K562 (cell line): Measurements from ENCODE around the gene RBM5. TPM values are rescaled to one million over a fixed set of nuclear protein-coding genes. Genes with fewer than 3 reads are reported as not detected.

Experiments
- ATAC-seq: fragments of 200-7000 bp; cut with Tn5 transposase; 3 replicates; pipeline ENCODE4 v1.9.1; 2020; ENCODE audit warnings: moderate library complexity
- BruUV-seq: library from RNA; stranded (reverse); fragments of 400-500 nt; replicated peaks from 2 replicates; lab custom pipeline; 2021; lab: Mats Ljungman, UMichigan
- CTCF ChIA-PET: fragments of 300-600 bp; formaldehyde crosslinking; extraction: SDS; loops from one replicate; lab custom pipeline; 2021; ENCODE audit warnings: low intra/inter-chr PET ratio; lab: Yijun Ruan, JAX
- POLR2A ChIA-PET: fragments of 300-600, 350-650 bp; sonication (Branson Sonifier 250); formaldehyde crosslinking; extraction: SDS; loops from one replicate; lab custom pipeline; 2021; ENCODE audit warnings: antibody characterized with exemption, inconsistent platforms; lab: Yijun Ruan, JAX
- DNase-seq, 4 experiments: peaks; one replicate each; pipeline versions ENCODE4 v3.0.0 to v3.0.0-alpha.2; 2011 to 2018; ENCODE audit warnings: low spot score in 3 of 4, mixed read lengths in 3 of 4; ENCODE audit errors: extremely low read depth in 1 of 4
- FAIRE-seq: peaks from 2 replicates; lab custom pipeline; 2011; peaks lifted over from hg19 to GRCh38; lab: Jason Lieb, UNC
- H2AFZ ChIP-seq: 2 replicates; pipeline ENCODE4 v1.6.0; 2011; ENCODE audit warnings: low read depth, low read length, control low read depth, inconsistent platforms
- H3K27ac ChIP-seq: fragments of 200-600 bp; 3 replicates; pipeline ENCODE4 v1.8.0; 2011; ENCODE audit warnings: low read depth, mild to moderate bottlenecking, control low read depth, inconsistent platforms, low read length, moderate library complexity, mixed read lengths; ENCODE audit errors: extremely low read depth
- H3K27me3 ChIP-seq, 2 experiments: fragments of 300-600 bp in 1 of 2; 2 replicates in 1 of 2; 3 replicates in 1 of 2; pipeline versions ENCODE4 v1.6.0 to v1.8.0; 2011; ENCODE audit warnings: inconsistent platforms in 2 of 2, low read length in 2 of 2, mild to moderate bottlenecking in 1 of 2, mixed read lengths in 1 of 2, moderate library complexity in 1 of 2; ENCODE audit not compliant: control insufficient read depth in 2 of 2, insufficient read depth in 2 of 2
- H3K36me3 ChIP-seq: fragments of 300-600 bp; 3 replicates; pipeline ENCODE4 v1.8.0; 2011; ENCODE audit warnings: mild to moderate bottlenecking, low read length, inconsistent platforms; ENCODE audit not compliant: control insufficient read depth, insufficient read depth
- H3K4me1 ChIP-seq, 2 experiments: fragments of 200-600 bp in 1 of 2; replicated peaks in 1 of 2; 2 replicates in 1 of 2; 3 replicates in 1 of 2; pipeline versions ENCODE4 v1.5.1 to v1.8.0; 2011; ENCODE audit warnings: inconsistent platforms in 2 of 2, low read length in 2 of 2, mild to moderate bottlenecking in 1 of 2, mixed read lengths in 1 of 2, moderate library complexity in 1 of 2; ENCODE audit not compliant: control insufficient read depth in 2 of 2, insufficient read depth in 2 of 2
- H3K4me2 ChIP-seq: 2 replicates; pipeline ENCODE4 v1.6.1; 2011; ENCODE audit warnings: low read length, control low read depth, inconsistent platforms, mixed read lengths; ENCODE audit not compliant: insufficient read depth
- H3K4me3 ChIP-seq: fragments of 200-600 bp; sonication (generic), shearing (Covaris generic); 2 replicates; pipeline ENCODE4 v1.5.1; 2016; ENCODE audit warnings: control low read depth, inconsistent platforms
- H3K79me2 ChIP-seq: fragments of 200-600 bp; 3 replicates; pipeline ENCODE4 v1.8.0; 2011; ENCODE audit warnings: low read length, inconsistent platforms; ENCODE audit not compliant: control insufficient read depth, insufficient read depth
- H3K9ac ChIP-seq, 2 experiments: 2 replicates each; pipeline versions ENCODE4 v1.6.0 to v1.6.1; 2011; ENCODE audit warnings: low read depth in 2 of 2, low read length in 2 of 2, control low read depth in 1 of 2, inconsistent platforms in 1 of 2, mild to moderate bottlenecking in 1 of 2, mixed read lengths in 1 of 2; ENCODE audit not compliant: insufficient read depth in 1 of 2
- H3K9me1 ChIP-seq: one replicate; pipeline ENCODE4 v1.6.0; 2011; ENCODE audit warnings: inconsistent platforms, mild to moderate bottlenecking, low read length, moderate library complexity; ENCODE audit not compliant: control insufficient read depth, insufficient read depth
- H3K9me3 ChIP-seq: replicated peaks from 2 replicates; pipeline ENCODE4 v1.5.1; 2011; ENCODE audit warnings: low read depth, low read length, inconsistent platforms; ENCODE audit not compliant: control insufficient read depth, insufficient read depth
- H4K20me1 ChIP-seq: replicated peaks from 2 replicates; pipeline ENCODE4 v1.6.1; 2011; ENCODE audit warnings: low read length, inconsistent platforms, mixed read lengths; ENCODE audit not compliant: control insufficient read depth, insufficient read depth
- C11orf30 ChIP-seq: fragments of 450-650 bp; IDR thresholded peaks from 2 replicates; pipeline ENCODE4 v1.6.1; 2016; ENCODE audit warnings: low read depth, mild to moderate bottlenecking
- CTBP1 ChIP-seq: fragments of 450-650 bp; IDR thresholded peaks from 2 replicates; pipeline ENCODE4 v1.6.1; 2016; ENCODE audit warnings: borderline replicate concordance
- DACH1 ChIP-seq: fragments of 450-650 bp; IDR thresholded peaks from 2 replicates; pipeline ENCODE4 v1.6.1; 2018; ENCODE audit not compliant: partially characterized antibody
- L3MBTL2 ChIP-seq: fragments of 450-650 bp; IDR thresholded peaks from 2 replicates; pipeline ENCODE4 v1.6.1; 2016; ENCODE audit warnings: mild to moderate bottlenecking, moderate library complexity
- MAFF ChIP-seq: IDR thresholded peaks from 2 replicates; pipeline ENCODE4 v1.6.1; 2012; ENCODE audit warnings: low read length, improper control_type of control experiment
- MAFG ChIP-seq: fragments of 450-650 bp; conservative IDR thresholded peaks from 2 replicates; pipeline ENCODE4 v1.6.1; 2016; ENCODE audit warnings: missing genetic modification characterization, missing compliant biosample characterization
- MAFK ChIP-seq: IDR thresholded peaks from 2 replicates; pipeline ENCODE4 v1.6.1; 2011; ENCODE audit warnings: low read length, improper control_type of control experiment
- MCM3 ChIP-seq: fragments of 450-650 bp; IDR thresholded peaks from 2 replicates; pipeline ENCODE4 v1.6.1; 2016
- NFE2L1 ChIP-seq: fragments of 450-650 bp; IDR thresholded peaks from 2 replicates; pipeline ENCODE4 v1.6.1; 2016; ENCODE audit warnings: missing genetic modification characterization, low read depth, mild to moderate bottlenecking, missing compliant biosample characterization, moderate library complexity, borderline replicate concordance
- POLR3G ChIP-seq: IDR thresholded peaks from 2 replicates; pipeline ENCODE4 v1.6.1; 2011; ENCODE audit not compliant: insufficient read length, insufficient replicate concordance; ENCODE audit errors: extremely low read depth
- ZNF316 ChIP-seq: fragments of 450-650 bp; IDR thresholded peaks from 2 replicates; pipeline ENCODE4 v1.6.1; 2016
- in situ Hi-C: fragments of 300-500 bp; cut with MboI; formaldehyde crosslinking; loops from 4 replicates; pipeline ENCODE4 v1.15.0; 2018; ENCODE audit warnings: inconsistent platforms, mixed read lengths
- intact Hi-C: fragments of 100-400 bp; cut with micrococcal nuclease; formaldehyde crosslinking; loops from 2 replicates; pipeline ENCODE4 v1.14.2; 2022
- polyA plus RNA-seq, 8 experiments: library from polyadenylated mRNA; depleted of rRNA in 4 of 8; stranded (reverse) in 5 of 8; unstranded in 3 of 8; fragments of >200 nt; fragmentation: Nextera tagmentation in 2 of 8; fragmentation: Illumina TruSeq in 1 of 8; extraction: Ambion mirVana in 2 of 8; extraction: Trizol in 1 of 8; gene quantifications; 2 replicates each; pipeline versions ENCODE4 v1.2.1 to v1.2.3, GENCODE V29; 2011 to 2014; ENCODE audit warnings: inconsistent platforms in 1 of 8, missing spikeins in 1 of 8
- total RNA-seq, 7 experiments: library from RNA; depleted of rRNA in 6 of 7; stranded (reverse); fragments of >200 nt in 6 of 7; fragmentation: Illumina TruSeq in 2 of 7; extraction: Trizol in 2 of 7; gene quantifications; 2 replicates each; pipeline versions ENCODE4 v1.2.1 to v1.2.3, GENCODE V29; 2011 to 2021; ENCODE audit warnings: low replicate concordance in 1 of 7
- TF ChIP-seq, protein P1 (sequence below): fragments of 150-350 bp; conservative IDR thresholded peaks from 2 replicates; pipeline ENCODE4 v1.6.1; 2014; ENCODE audit warnings: low read length

The RBM5 gene
- total and polyA plus RNA-seq, 9 of the 15 experiments (the other 6 are each of a cell fraction or from before 2014, with no cell fraction given) = 24.5 to 153 (median 81.6) TPM

DNA sequence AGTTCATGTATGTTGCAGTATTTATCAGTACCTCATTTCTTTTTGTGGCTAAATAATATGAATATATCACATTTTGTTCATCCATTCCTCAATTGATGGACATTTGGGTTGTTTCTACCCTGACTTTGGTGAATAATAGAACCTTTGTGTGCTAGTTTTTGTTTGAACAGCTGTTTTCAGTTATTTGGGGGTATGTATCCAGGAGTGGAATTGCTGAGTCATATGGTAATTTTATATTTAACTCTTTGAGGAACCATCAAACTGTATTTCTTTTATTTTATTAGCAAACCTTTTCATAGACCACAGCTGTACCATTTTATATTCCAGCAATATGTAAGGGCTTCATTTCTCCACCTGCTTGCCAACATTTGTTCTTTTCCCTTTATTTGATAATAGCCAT, 38.4 kb upstream of the RBM5 start:
- no peak overlapping the region for H3K9ac ChIP-seq
- H3K9me3 ChIP-seq = no peaks in the 10 kb centered on the region
- no peaks in the 10 kb centered on the region for H3K79me2 ChIP-seq
- in situ Hi-C loops (no loop called here), intact Hi-C loops (no loop called here)
- H3K9me1 ChIP-seq = no peaks in the 10 kb centered on the region
- H3K27me3 ChIP-seq = no peaks in the 10 kb centered on the region
- no TSS peak for BruUV-seq
- no peak for FAIRE-seq
- no peaks in the 10 kb centered on the region; a peak in 1 of 5 replicates for H3K4me1 ChIP-seq
- no peaks in the 10 kb centered on the region for H4K20me1 ChIP-seq
- DNase-seq = no peak
- no peak overlapping the region for H3K4me2 ChIP-seq
- no peak for ATAC-seq
- CTCF ChIA-PET = no interaction called here
- H3K36me3 ChIP-seq = peaks cover 58% of the 10 kb centered on the region; the same call in 2 of the 3 replicates
- POLR2A ChIA-PET = interaction anchor here (0.5 kb wide), 1 partner anchor 42 kb away, joined by 3 read pairs; no protein-coding TSS in a partner anchor
- no peak overlapping the region for H3K27ac ChIP-seq
- H2AFZ ChIP-seq = no peak overlapping the region
- H3K4me3 ChIP-seq = no peak overlapping the region
- peak; percentile 53; the same call in 1 of the 2 replicates for TF ChIP-seq MAFF
- TF ChIP-seq, protein P1, sequence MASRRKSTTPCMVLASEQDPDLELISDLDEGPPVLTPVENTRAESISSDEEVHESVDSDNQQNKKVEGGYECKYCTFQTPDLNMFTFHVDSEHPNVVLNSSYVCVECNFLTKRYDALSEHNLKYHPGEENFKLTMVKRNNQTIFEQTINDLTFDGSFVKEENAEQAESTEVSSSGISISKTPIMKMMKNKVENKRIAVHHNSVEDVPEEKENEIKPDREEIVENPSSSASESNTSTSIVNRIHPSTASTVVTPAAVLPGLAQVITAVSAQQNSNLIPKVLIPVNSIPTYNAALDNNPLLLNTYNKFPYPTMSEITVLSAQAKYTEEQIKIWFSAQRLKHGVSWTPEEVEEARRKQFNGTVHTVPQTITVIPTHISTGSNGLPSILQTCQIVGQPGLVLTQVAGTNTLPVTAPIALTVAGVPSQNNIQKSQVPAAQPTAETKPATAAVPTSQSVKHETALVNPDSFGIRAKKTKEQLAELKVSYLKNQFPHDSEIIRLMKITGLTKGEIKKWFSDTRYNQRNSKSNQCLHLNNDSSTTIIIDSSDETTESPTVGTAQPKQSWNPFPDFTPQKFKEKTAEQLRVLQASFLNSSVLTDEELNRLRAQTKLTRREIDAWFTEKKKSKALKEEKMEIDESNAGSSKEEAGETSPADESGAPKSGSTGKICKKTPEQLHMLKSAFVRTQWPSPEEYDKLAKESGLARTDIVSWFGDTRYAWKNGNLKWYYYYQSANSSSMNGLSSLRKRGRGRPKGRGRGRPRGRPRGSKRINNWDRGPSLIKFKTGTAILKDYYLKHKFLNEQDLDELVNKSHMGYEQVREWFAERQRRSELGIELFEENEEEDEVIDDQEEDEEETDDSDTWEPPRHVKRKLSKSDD = no peak
- peak; percentile 28 for TF ChIP-seq DACH1
- TF ChIP-seq MAFG (tag) = peak; percentile 69
- no peak for TF ChIP-seq L3MBTL2
- TF ChIP-seq ZNF316 = peak; percentile 72
- TF ChIP-seq CTBP1 = no peak
- TF ChIP-seq POLR3G = no peak
- peak; percentile 55 for TF ChIP-seq C11orf30
- TF ChIP-seq MAFK = 0 out of 2 replicates have a peak, but pooled peaks have one; percentile 10
- TF ChIP-seq MCM3 = no peak
- peak; percentile 51; the same call in 1 of the 2 replicates for TF ChIP-seq NFE2L1 (tag)
